ENCODE measurements around the gene PVALEF.

DNA sequence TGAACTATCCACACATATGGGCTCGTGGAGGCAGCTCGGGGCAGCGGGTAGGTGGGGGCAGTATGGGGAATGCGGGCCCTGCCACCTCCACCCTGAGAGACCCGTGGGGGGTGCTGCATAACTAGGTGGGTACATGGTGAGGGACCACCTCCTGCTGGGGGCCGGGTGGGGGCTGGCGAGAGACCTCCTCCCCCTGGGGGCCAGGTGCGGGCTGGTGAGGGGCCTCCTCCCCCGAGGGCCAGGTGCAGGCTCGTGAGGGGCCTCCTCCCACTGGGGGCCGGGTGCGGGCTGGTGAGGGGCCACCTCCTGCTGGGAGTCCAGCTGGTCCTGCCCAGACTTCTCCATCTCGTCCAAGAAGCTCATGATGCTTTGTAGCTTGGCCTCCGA is 32.1 kb downstream of the PVALEF start:
- TF ChIP-seq POLR2A (IDR thresholded peaks at IDR 0.05; ENCODE audit: low read length) (no peak), GATA1 (IDR thresholded peaks at IDR 0.05; ENCODE audit: low read depth, low read length) (no peak)
